HUES6 (cell line): ENCODE measurements around the gene ZNF282.
"Not testable (repeated sequence)": the region's sequence is repeated elsewhere in the genome, so short reads cannot be mapped to it uniquely, and the experiment has no call there.

ENCODE experiments used
- H3K27ac ChIP-seq: 2 replicates; pipeline ENCODE4 v1.7.0; 2013; ENCODE audit warnings: low read depth, mild to moderate bottlenecking, low read length, inconsistent platforms
- H3K27me3 ChIP-seq: 2 replicates; pipeline ENCODE4 v1.6.1; 2013; ENCODE audit warnings: low read length; ENCODE audit not compliant: control insufficient read depth, insufficient read depth
- H3K36me3 ChIP-seq: 2 replicates; pipeline ENCODE4 v1.6.1; 2013; ENCODE audit warnings: low read length; ENCODE audit not compliant: control insufficient read depth, insufficient read depth
- H3K4me1 ChIP-seq: 2 replicates; pipeline ENCODE4 v1.6.1; 2013; ENCODE audit warnings: low read length; ENCODE audit not compliant: control insufficient read depth, insufficient read depth
- H3K4me3 ChIP-seq: 2 replicates; pipeline ENCODE4 v1.5.1; 2013; ENCODE audit warnings: low read depth, low read length
- H3K9ac ChIP-seq: one replicate; pipeline ENCODE4 v1.6.1; 2013; ENCODE audit warnings: mild to moderate bottlenecking, low read length
- H3K9me3 ChIP-seq: 2 replicates; pipeline ENCODE4 v1.6.1; 2013; ENCODE audit warnings: low read depth, low read length; ENCODE audit not compliant: control insufficient read depth, insufficient read depth

ZNF282 gene

DNA sequence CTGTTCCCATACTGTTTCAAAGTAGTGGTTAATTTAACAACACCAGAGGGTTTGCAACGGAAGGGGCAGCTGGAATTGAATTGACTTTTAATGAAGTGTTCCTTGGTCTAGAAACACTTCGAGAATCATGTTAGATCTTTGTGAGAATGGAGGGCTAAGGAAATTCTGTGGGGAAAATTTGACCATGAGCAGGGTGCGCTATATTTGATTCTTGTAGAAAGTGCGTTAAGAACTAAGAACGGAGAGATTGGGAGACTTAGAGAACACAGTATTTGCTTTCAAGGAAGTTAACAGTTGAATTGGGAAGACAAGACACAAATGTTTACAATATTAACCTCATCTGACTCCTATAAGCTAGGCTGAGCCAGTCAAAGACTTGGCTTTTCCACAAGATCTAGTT lies 45.3 kb downstream of the ZNF282 start:
- no peak overlapping the region for H3K27ac ChIP-seq
- peaks cover 3% of the 10 kb centered on the region; the same call in 1 of the 2 replicates for H3K9me3 ChIP-seq
- H3K27me3 ChIP-seq, result peaks cover 15% of the 10 kb centered on the region; the same call in 1 of the 2 replicates
- peak overlapping the region; percentile 42 for H3K9ac ChIP-seq
- H3K36me3 ChIP-seq, result no peaks in the 10 kb centered on the region
- peaks cover 8% of the 10 kb centered on the region; the same call in 1 of the 2 replicates for H3K4me1 ChIP-seq
- H3K4me3 ChIP-seq, result peak overlapping the region; percentile 99

DNA sequence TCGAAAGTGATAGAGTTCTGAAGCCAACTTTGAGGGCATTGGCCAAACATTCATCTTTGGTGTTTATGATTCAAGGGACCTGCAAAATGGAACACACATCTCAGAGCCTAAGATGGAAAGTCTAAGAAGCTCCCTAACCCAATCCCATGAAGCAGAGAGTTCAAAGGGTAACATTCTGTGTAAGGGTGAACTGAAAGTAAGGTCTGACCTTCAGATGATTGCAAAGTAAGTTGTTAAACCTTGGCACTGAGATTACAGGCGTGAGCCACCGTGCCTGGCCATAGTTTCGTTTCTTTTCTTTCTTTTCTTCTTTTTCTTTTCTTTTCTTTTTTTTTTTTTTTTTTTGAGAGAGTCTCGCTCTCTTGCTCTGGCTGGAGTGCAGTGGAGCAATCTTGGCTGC lies 46.4 kb downstream of the ZNF282 start:
- Histone ChIP-seq H3K27me3 (peaks cover 11% of the 10 kb centered on the region; the same call in 1 of the 2 replicates), H3K9me3 (peaks cover 3% of the 10 kb centered on the region; the same call in 1 of the 2 replicates), H3K4me3 (no peak overlapping the region), H3K27ac (no peak overlapping the region), H3K36me3 (no peaks in the 10 kb centered on the region), H3K9ac (no peak overlapping the region), H3K4me1 (peaks cover 8% of the 10 kb centered on the region; the same call in 1 of the 2 replicates)

DNA sequence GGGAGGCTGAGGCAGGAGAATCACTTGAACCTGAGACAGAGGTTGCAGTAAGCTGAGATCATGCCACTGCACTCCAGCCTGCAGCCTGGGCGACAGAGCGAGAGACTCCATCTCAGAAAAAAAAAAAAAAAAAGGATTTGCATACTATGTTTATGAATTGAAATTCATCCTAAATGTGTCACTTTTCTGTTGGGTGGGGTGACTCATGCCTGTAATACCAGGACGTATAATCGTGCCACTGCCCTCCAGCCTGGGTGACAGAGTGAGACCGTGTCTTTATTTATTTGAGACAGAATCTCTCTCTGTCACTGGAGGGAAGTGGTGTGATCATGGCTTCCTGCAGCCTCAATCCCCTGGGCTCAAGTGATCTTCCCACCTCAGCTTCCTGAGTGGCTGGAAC lies 49.9 kb downstream of the ZNF282 start:
- H3K4me3 ChIP-seq, result no peak overlapping the region
- 0 out of 2 replicates have a peak, but pooled peaks cover 6% of the 10 kb centered on the region for H3K4me1 ChIP-seq
- no peak overlapping the region for H3K27ac ChIP-seq
- no peak overlapping the region for H3K9ac ChIP-seq
- no peaks in the 10 kb centered on the region for H3K27me3 ChIP-seq
- peaks cover 3% of the 10 kb centered on the region; the same call in 1 of the 2 replicates for H3K9me3 ChIP-seq
- peaks cover 4% of the 10 kb centered on the region; the same call in 1 of the 2 replicates for H3K36me3 ChIP-seq

DNA sequence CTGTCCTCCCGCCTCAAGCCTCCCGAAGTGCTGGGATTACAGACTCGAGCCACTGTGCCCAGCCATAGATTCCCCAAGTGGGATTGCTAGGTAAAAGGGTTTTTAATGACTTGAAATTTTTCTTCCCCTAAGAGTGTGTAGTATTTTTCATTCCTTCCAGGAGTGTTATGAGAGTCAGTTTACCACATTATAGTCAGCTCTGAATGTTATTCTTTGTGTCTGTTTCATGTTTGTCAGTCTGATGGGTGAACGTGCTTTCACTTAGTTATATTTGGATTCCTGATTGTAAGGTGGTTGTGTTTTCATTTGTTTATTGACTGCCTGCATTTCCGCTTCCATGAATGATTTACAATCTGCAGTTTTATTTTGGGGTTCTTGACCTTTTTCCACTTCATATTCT lies 50.4 kb downstream of the ZNF282 start:
- 0 out of 2 replicates have a peak, but pooled peaks cover 1% of the 10 kb centered on the region for H3K4me1 ChIP-seq
- H3K36me3 ChIP-seq, result peaks cover 9% of the 10 kb centered on the region
- no peak overlapping the region for H3K9ac ChIP-seq
- H3K9me3 ChIP-seq, result peaks cover 3% of the 10 kb centered on the region; the same call in 1 of the 2 replicates
- no peak overlapping the region for H3K4me3 ChIP-seq
- no peak overlapping the region for H3K27ac ChIP-seq
- no peaks in the 10 kb centered on the region for H3K27me3 ChIP-seq

DNA sequence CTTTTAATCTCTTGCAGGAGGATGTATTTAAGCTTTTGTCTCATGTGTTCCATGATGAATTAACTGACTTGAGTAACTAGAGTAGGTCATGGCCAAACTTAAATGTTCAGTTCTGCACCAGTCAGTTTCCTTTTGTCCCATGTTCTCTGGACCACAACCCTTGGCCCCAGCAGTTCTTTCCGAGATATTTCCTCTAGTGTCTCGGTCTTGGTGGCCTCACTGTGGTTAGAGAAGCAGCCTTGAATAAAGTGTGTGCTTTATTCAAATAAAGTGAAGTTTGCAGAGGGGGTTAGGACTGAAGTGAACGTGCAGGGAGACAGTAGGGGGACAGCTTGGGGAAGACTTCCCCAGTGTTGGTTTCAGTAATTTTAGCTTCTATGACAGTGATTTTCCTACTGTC lies 53.4 kb downstream of the ZNF282 start:
- Histone ChIP-seq H3K27ac (no peak overlapping the region), H3K36me3 (peaks cover 34% of the 10 kb centered on the region), H3K4me1 (no peaks in the 10 kb centered on the region), H3K9ac (no peak overlapping the region), H3K4me3 (no peak overlapping the region), H3K9me3 (no peaks in the 10 kb centered on the region), H3K27me3 (no peaks in the 10 kb centered on the region)

DNA sequence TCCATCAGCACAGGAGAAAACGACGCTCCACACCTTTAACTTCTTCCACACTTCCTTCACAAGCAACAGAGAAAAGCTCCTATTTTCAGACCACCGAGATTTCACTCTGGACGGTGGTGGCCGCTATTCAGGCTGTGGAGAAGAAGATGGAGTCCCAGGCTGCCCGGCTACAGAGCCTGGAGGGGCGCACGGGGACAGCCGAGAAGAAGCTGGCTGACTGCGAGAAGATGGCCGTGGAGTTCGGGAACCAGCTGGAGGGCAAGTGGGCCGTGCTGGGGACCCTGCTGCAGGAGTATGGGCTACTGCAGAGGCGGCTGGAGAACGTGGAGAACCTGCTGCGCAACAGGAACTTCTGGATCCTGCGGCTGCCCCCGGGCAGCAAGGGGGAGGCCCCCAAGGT lies 54.8 kb downstream of the ZNF282 start:
- not testable (repeated sequence) for H3K4me1 ChIP-seq, H3K27me3 ChIP-seq, H3K27ac ChIP-seq, H3K9me3 ChIP-seq, H3K9ac ChIP-seq, H3K4me3 ChIP-seq
- H3K36me3 ChIP-seq, result peaks cover 46% of the 10 kb centered on the region

DNA sequence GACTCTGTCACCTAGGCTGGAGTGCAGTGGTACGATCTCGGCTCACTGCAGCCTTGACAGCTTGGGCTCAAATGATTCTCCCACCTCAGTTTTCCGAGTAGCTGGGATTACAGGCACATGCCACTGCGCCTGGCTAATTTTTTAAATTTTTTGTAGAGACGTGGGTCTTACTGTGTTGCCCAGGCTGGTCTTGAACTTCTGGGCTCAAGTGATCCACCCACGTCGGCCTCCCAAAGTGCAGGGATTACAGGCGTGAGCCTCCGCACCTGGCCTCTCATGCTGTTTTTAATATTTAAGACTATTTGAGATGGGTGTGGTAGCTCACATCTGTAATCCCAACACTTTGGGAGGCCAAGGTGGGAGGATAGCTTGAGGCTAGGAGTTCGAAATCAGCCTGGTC lies 56.2 kb downstream of the ZNF282 start:
- H3K9me3 ChIP-seq, H3K27ac ChIP-seq, H3K4me1 ChIP-seq, H3K27me3 ChIP-seq, H3K4me3 ChIP-seq, H3K9ac ChIP-seq: not testable (repeated sequence)
- peaks cover 55% of the 10 kb centered on the region for H3K36me3 ChIP-seq

DNA sequence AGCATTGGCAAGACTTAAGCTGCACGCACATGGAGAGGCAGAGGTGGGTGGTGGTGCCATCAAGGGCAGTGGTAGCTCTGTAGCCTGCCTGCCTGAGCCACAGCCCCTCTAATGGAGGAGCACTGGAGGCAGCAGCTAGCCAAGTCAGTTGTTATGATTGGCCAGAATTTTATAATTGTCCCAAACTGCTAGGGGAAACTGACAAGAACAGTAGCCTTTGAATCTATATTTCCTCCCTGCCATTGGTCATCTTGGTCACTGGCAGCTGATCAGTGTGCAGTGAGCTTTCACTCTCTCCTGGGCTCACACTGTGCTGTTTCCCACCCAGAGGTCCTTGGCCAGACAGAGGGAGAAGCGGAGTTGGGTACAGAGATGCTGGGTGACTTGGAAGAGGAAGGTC lies 57.0 kb downstream of the ZNF282 start:
- no peak overlapping the region for H3K4me3 ChIP-seq
- peaks cover 55% of the 10 kb centered on the region for H3K36me3 ChIP-seq
- H3K27me3 ChIP-seq, result no peaks in the 10 kb centered on the region
- no peak overlapping the region for H3K9ac ChIP-seq
- H3K27ac ChIP-seq, result no peak overlapping the region
- no peaks in the 10 kb centered on the region for H3K9me3 ChIP-seq
- no peaks in the 10 kb centered on the region for H3K4me1 ChIP-seq

DNA sequence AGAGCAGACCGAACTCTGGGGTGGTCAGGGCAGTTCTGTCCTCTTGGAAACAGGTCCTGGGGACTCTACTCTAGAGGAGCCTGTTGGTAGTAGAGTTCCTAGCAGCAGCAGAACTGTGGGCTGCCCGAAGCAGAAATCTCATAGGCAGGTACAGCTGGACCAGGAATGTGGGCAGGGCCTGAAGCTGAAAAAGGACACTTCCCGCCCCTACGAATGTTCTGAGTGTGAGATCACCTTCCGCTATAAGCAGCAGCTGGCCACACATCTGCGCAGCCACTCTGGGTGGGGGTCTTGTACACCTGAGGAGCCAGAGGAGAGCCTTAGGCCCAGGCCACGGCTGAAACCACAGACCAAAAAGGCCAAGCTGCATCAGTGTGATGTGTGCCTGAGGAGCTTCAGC lies 58.3 kb downstream of the ZNF282 start:
- no peak overlapping the region for H3K9ac ChIP-seq
- no peak overlapping the region for H3K27ac ChIP-seq
- H3K36me3 ChIP-seq, result peaks cover 55% of the 10 kb centered on the region
- no peaks in the 10 kb centered on the region for H3K27me3 ChIP-seq
- H3K4me1 ChIP-seq, result no peaks in the 10 kb centered on the region
- H3K9me3 ChIP-seq, result no peaks in the 10 kb centered on the region
- H3K4me3 ChIP-seq, result no peak overlapping the region

DNA sequence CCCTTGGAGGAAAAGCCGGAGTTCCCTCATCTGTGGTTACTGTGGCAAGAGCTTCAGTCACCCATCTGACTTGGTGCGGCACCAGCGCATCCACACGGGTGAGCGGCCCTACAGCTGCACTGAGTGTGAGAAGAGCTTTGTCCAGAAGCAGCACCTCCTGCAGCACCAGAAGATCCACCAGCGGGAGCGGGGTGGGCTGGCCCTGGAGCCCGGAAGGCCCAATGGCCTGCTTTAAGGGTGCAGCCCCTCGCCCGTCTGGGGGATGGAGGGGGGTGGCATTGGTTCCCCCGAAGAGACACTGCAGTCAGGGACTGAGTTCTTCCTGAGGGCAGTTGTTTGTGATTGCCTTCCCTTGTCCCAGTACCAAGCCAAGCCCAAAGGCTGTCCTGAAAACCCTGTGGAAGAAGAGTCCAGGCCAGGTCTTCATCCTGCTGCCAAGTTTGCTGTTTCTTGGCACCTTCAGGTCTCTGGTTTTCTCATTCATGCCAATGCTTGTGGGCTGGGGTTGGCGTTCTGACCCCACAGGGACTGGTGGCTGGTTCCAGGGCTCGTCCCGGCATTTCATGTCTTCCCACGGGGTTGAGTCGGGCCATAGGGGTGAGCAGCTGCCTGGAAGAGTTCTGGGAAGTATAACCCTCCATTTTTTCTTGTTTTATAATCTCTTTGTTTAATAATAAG lies 59.0 kb downstream of the ZNF282 start:
- Histone ChIP-seq H3K27me3 (no peaks in the 10 kb centered on the region), H3K36me3 (peaks cover 55% of the 10 kb centered on the region), H3K4me3 (no peak overlapping the region), H3K9ac (no peak overlapping the region), H3K9me3 (no peaks in the 10 kb centered on the region), H3K27ac (no peak overlapping the region), H3K4me1 (no peaks in the 10 kb centered on the region)

DNA sequence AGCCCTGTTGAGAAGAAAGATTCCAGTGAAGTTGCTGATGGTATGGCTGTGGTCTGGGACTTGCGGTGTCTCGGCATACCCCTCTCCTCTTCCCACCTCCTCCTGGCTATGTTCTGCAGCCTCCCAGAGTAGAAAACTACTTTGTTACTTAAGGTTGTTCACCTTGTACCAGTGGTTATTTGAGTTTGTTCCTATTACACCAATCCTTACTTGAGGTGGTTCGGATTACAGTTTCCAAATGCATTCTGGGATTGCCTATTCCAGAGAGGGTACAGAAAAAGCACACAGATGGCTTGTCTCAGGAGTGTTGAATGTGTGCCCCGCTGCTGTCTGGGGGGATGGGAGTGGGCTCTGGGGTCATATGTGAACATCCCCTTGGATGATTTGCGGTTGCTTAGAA lies 59.8 kb downstream of the ZNF282 start:
- no peaks in the 10 kb centered on the region for H3K4me1 ChIP-seq
- H3K27me3 ChIP-seq, result no peaks in the 10 kb centered on the region
- no peak overlapping the region for H3K27ac ChIP-seq
- peaks cover 52% of the 10 kb centered on the region for H3K36me3 ChIP-seq
- no peaks in the 10 kb centered on the region for H3K9me3 ChIP-seq
- H3K4me3 ChIP-seq, result no peak overlapping the region
- H3K9ac ChIP-seq, result no peak overlapping the region
